ENCODE data around the gene MYOM3. TPM values are rescaled to one million over a fixed set of nuclear protein-coding genes. Genes with fewer than 3 reads are reported as not detected.

MYOM3 gene
- total RNA-seq, 4 donors from 2014 or later, result 1.5 to 1.9 (median 1.7) TPM

DNA sequence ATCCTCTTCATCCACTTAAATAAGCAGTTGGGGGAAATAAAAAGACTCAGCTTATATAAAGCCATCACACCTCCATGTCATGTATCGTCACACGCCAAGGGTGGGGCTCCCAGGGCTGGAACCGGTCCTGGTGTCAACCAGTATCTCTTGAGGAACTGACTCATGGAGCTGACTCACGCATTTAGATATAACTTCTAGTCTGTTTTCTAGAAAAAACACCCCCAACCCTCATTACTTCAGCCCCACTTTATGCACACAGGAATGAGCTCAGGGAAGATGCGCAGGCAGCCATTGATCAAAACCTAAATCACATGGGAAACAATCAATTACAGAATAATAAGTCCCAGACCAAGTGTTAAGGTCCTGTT, 37.9 kb upstream of the MYOM3 start:
- 22 to 23% methylated on average over 5 of the region's 5 CpGs for WGBS, 2 donors
- H3K4me3 ChIP-seq (ENCODE audit: low read depth, poor library complexity, severe bottlenecking), result no peak overlapping the region

GRCh38 chr1:24147816-24148215, 35.9 kb upstream of the MYOM3 start:
- WGBS, 2 donors, result 74 to 76% methylated on average over 6 of the region's 6 CpGs
- intact Hi-C loops (cut with DNase I; ENCODE audit: low total_unique reads), result no loop called here
- TF ChIP-seq, protein P1, sequence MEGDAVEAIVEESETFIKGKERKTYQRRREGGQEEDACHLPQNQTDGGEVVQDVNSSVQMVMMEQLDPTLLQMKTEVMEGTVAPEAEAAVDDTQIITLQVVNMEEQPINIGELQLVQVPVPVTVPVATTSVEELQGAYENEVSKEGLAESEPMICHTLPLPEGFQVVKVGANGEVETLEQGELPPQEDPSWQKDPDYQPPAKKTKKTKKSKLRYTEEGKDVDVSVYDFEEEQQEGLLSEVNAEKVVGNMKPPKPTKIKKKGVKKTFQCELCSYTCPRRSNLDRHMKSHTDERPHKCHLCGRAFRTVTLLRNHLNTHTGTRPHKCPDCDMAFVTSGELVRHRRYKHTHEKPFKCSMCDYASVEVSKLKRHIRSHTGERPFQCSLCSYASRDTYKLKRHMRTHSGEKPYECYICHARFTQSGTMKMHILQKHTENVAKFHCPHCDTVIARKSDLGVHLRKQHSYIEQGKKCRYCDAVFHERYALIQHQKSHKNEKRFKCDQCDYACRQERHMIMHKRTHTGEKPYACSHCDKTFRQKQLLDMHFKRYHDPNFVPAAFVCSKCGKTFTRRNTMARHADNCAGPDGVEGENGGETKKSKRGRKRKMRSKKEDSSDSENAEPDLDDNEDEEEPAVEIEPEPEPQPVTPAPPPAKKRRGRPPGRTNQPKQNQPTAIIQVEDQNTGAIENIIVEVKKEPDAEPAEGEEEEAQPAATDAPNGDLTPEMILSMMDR (IDR thresholded peaks at IDR 0.05), result no peak
- no peak for TF ChIP-seq POLR2A (IDR thresholded peaks at IDR 0.05)
- DNase-seq (ENCODE audit: low spot score in 2 of 2), result no peak
- no peak overlapping the region for H3K4me3 ChIP-seq (ENCODE audit: low read depth, poor library complexity, severe bottlenecking)

More for the DNA sequence above, 37.9 kb upstream of the MYOM3 start:
- DNase-seq (ENCODE audit: low spot score in 2 of 2), result peak; percentile 77 to 89
- intact Hi-C loops (cut with DNase I; ENCODE audit: low total_unique reads), result no loop called here
- no peak for TF ChIP-seq POLR2A (IDR thresholded peaks at IDR 0.05)
- TF ChIP-seq, protein P1 (IDR thresholded peaks at IDR 0.05), result no peak

- TF ChIP-seq POLR2A (IDR thresholded peaks at IDR 0.05), result no peak
- TF ChIP-seq, protein P1 (IDR thresholded peaks at IDR 0.05), result no peak
- intact Hi-C loops (cut with DNase I; ENCODE audit: low total_unique reads), result no loop called here
- WGBS, 2 donors, result 93 to 96% methylated on average over 9 of the region's 9 CpGs
- no peak for DNase-seq (ENCODE audit: low spot score in 2 of 2)
- no peak overlapping the region for H3K4me3 ChIP-seq (ENCODE audit: low read depth, poor library complexity, severe bottlenecking)
Observed at GRCh38 chr1:24147194-24147593, 35.3 kb upstream of the MYOM3 start.

DNA sequence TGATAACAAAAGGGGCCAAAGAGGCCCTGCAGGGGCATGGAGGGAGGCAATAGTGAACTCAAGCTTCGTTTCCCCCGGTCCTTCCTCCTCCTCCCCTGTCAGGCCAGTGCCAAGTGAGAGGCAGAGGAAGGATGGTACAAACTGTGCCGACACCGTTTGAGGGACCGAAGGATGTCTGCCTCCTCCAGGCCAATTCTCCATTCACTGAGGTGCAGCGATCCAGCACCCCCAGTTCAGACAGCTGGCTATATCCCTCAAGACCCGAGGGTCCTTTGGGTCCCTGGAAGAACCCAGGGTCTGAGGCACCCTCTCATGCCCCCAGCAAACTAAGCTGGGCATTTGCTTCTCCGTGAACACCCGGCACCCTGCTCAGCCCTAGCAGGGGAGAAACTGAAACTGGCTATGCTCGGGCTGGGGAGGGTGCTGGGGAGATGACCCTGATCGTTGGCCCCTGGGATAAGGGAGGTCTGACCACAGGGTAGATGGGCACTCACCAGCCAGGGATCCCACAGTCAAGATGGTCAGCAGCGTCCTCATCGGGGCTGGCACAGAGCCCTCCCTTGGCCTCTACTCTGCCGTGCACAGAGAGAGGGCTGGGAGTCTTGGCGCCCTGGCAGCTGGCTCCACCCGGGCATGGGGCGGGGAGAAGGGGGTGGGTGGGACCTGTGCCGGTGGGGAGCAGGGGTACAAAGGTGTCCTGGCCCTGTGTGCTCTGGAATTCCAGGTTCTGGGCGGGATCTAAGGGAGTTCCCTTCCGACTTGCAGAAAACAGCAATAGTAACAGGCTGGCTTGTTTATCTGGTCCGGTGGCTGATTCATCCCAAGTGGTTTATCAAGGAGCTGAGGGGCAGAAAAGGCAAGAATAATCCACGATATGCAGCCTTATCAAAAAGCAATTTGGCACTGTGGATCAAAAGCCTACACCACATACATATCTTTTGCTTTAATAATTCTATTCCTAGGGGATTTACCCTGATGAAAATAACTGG, 30.9 kb upstream of the MYOM3 start, which contains the start of gene IL22RA1:
TSS of gene IL22RA1 (minus strand) at position 595 of the 989 bp plus-strand sequence. CDS start at position 537, 58 bp downstream.
- 17% methylated on average over 16 to 22 of the region's 22 CpGs for WGBS, 2 donors
- DNase-seq (ENCODE audit: low spot score in 2 of 2), result peak in 1 of 2 donors; percentile 36
- no peak for TF ChIP-seq POLR2A (IDR thresholded peaks at IDR 0.05)
- TF ChIP-seq, protein P1 (IDR thresholded peaks at IDR 0.05), result no peak
- H3K4me3 ChIP-seq (ENCODE audit: low read depth, poor library complexity, severe bottlenecking), result peak within 1 kb of the TSS; percentile 25
- intact Hi-C loops (cut with DNase I; ENCODE audit: low total_unique reads), result no loop called here

GRCh38 chr1:24141311-24141997, 29.5 kb upstream of the MYOM3 start:
- no peak overlapping the region for H3K4me3 ChIP-seq (ENCODE audit: low read depth, poor library complexity, severe bottlenecking)
- TF ChIP-seq POLR2A (IDR thresholded peaks at IDR 0.05), result no peak
- TF ChIP-seq, protein P1 (IDR thresholded peaks at IDR 0.05), result no peak
- intact Hi-C loops (cut with DNase I; ENCODE audit: low total_unique reads), result no loop called here
- DNase-seq (ENCODE audit: low spot score in 2 of 2), result no peak
- WGBS, 2 donors, result 57 to 66% methylated on average over 10 of the region's 10 CpGs
